HG03432 (cell line): Measurements from ENCODE around the gene ITGB3BP.
A peak's percentile ranks its signal among the peaks of the same experiment; 100 is the strongest.
"Not testable (repeated sequence)": the region's sequence is repeated elsewhere in the genome, so short reads cannot be mapped to it uniquely, and the experiment has no call there.

Experiments
- ATAC-seq: cut with Tn5 transposase; IDR thresholded peaks from one replicate; pipeline ENCODE4 v1.9.1; 2021; ENCODE audit warnings: mild to moderate bottlenecking, moderate library complexity; ENCODE audit not compliant: unreplicated experiment

Gene ITGB3BP, protein sequence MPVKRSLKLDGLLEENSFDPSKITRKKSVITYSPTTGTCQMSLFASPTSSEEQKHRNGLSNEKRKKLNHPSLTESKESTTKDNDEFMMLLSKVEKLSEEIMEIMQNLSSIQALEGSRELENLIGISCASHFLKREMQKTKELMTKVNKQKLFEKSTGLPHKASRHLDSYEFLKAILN

DNA sequence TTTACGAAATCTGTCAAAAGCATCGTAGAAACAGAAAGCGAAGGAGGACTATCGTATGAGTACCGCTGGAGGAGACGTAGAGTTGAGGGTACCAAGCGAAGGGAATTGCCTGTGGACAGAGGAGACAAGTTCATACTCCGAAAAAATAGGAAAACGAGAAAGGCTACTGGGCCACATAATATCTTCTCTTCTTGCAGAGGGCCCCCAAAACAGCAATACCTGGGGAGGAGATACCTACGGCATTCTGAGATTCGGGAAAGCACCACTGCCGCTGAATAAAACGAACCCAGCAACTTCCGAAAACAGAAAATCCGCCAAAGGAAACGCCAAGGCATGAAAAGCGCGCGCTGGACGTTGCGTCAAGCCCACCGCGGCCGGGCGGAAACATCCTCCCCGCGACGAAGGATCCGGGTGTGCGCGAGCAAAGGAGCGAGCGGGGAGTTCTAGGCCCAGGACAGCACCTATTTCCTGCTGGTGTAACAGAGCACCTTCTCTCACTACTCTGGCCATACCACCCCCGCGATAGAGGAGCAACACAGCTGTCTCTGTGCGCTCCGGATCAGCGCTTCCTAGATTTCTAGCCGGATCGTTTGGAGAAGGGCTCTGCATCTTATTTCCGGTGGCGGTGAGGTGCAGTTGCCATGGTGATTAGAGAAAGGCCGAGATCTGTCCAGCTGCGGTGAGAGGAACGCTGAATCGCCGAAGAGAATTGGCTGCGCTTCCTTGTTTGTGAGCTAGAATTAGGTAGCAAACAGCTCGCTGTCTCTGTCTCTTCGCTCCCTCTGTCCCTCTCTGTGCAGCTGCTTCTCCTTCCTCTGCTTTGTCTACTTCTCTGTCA lies at the start of gene ITGB3BP, which contains the start of gene EFCAB7:
Gene ITGB3BP (minus strand): TSS at position 335 of the 838 bp plus-strand sequence. CDS start 92 bp downstream, at position 243.
Gene EFCAB7 (plus strand): TSS at position 635 of the 838 bp plus-strand sequence. CDS start 2,048 bp downstream, outside the sequence.
- ATAC-seq, result peak; percentile 90

DNA sequence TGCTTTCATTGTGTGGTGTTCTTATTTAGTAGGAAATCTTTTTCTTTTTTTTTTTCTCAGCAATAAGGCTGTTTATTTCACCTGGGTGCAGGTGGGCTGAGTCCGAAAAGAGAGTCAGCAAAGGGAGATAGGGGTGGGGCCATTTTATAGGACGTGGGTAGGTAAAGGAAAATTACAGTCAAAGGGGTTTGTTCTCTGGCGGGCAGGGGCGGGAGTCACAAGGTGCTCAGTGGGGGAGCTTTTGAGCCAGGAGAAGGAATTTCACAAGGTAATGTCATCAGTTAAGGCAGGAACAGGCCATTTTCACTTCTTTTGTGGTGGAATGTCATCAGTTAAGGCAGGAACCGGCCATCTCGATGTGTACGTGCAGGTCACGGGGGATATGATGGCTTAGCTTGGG lies 49.7 kb upstream of the ITGB3BP start:
- ATAC-seq, result not testable (repeated sequence)

DNA sequence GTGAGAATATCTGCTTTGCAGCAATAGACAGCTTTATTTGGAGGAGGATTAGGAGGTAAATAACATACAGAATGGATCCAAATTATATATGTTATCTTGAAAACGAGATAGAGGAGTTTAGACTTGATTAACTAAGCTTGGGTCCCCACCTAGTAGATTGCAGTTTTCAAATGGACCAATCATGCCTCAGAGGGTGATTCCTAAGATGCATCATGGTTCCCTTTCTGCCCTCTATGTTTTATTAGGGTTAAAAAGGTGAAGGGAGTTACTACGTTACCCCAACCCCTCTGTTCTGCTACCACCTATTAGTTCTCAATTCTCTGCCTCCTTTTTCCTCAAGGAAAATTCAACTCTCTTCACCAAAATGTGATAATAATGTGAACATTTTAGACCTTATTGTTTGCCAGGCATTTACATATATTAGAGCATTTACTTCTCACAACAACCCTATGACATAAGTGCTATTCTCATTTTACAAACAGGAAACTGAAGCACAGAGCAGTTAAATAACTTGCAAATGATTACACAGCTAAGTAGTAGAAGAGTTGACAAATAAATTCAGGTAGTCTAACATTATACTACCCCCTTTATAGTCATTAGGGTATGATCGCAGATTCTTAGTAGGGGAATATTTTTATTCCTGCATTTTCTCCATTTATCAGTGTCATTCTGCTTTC lies 46.8 kb upstream of the ITGB3BP start:
- ATAC-seq, result no peak

DNA sequence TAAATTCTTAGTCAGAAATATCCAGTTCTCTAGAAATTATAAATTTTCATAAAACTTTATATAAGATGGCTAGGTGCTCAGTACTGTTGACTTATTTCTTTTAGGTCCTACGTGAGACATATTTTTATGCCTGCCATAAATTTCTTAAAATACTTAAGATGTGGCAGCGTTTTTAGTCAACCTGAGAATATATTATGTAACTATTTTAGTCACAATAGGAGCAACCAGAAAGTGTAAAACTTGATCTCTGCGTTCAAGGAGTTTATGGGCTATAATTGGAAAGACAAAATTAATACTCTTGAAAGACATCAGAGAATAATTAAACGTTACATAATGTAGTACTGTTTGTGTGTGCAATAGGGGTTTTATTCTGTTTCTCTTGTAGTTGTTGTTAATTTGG lies 46.0 kb upstream of the ITGB3BP start:
- ATAC-seq, result no peak

DNA sequence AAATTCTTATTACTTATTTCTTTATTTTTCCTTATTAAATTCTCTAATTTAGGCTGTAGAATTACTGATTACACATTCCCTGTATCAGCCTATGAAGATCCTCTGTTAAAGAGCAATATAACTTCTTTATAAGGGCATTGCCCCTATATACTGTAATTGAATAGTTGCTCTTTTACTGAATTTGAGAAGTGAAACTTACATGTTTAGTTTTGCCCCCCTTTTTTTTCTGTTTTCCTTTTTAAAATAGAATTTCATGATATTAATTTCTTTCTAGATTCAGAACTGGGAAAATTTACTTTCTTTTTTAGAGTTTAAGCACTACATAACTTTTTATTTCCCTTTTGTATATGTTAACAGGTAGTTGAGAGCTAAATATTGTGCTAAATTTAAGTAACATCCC lies 40.7 kb upstream of the ITGB3BP start:
- no peak for ATAC-seq

DNA sequence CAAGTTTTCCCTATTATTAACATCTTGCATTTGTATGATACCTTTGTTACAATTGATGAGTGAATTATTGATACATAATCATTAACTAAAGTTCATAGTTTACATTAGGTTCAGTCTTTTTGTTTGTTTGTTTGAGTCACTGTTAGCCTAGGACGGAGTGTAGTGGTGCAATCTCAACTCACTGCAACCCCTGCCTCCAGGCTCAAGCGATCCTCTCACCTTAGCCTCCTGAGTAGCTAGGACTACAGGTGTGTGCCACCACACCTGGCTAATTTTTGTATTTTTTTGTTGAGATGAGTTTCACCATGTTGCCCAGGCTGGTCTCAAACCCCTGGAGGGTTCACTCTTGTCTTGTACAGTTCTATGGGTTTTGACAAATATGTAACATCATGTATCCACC lies 36.3 kb upstream of the ITGB3BP start:
- no peak for ATAC-seq

DNA sequence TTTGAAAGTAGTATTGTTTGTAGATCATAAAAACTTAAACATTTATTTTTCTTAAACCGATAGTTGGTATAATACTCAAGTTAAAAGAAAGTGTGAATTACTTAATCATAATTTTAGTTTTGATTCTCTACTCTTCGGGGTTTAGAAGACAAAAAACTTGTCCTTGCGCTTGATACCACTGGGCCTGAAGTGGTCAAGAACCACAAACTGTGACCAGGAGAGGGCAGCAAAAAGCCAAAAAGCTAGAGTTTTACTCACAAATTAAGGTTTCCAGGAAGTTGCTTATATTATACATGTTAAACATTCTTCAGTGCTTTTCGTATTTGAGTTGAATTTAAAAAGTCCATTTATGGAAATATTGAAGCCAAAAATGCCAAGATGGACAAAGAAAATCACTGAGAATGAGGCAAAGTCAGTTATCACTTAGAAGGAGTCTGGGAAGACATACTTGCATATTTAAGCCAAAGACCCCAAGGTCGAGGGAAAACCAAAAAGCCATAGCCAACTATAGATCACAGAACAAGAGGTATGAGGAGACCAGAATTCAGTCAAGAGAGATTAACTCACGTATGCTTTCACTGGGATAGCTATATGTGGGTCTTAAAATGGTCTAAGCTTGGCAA lies 34.5 kb upstream of the ITGB3BP start:
- peak; percentile 58 for ATAC-seq

DNA sequence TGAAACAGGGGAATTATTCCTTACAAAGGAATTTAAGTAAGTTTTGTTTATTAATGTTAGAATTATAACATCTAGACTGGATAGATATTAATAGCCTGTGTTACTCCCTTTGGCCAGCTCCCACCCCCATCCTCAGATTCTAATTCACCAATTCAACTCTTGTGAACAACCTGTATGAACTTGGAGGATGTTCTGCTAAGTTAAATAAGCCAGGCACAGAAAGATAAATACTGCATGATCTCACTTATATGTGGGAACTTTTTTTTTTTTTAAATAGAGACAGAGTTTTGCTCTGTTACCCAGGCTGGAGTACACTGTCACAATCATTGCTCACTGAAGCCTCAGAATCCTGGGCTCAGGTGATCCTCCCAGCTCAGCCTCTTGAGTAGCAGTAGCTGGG lies 32.5 kb upstream of the ITGB3BP start:
- ATAC-seq, result no peak

DNA sequence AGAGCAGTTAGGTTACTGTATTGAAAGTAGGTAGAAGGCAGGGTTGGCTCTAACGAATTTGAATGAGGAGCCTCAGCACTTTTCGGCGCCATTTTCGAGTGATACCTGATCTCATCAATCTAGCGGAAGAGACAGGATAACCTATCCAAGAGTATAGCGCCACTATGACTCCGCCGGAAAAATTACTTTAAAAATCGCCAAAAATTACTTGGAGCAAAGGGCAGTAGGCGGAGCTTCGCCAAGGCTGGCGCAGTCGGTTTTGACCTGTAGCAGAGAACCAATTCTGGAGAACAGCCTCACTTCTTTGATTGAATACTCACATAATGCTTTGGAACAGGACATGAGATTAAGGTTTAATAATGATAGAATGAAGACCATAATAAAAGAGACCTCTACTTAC lies 25.9 kb upstream of the ITGB3BP start:
- no peak for ATAC-seq

DNA sequence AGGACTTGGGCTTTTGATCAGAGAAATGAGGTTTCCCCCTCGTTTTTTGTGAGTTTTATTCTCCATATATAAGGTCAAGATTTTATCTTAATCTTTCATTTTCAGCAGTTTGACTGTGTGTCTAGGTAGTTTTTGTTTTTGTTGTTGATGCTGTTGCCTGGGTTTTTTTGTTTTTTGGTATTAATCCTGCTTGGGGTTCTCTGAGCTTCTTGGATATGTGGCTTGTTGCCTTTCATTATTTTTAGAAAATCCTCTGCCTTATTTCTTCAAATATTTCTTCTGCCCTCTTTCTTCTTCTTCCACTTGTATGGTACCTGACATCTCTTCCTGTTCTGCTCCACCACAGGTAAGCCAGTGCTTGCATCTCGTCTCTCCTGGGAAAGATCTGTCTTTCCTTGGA lies 25.3 kb upstream of the ITGB3BP start:
- no peak for ATAC-seq

DNA sequence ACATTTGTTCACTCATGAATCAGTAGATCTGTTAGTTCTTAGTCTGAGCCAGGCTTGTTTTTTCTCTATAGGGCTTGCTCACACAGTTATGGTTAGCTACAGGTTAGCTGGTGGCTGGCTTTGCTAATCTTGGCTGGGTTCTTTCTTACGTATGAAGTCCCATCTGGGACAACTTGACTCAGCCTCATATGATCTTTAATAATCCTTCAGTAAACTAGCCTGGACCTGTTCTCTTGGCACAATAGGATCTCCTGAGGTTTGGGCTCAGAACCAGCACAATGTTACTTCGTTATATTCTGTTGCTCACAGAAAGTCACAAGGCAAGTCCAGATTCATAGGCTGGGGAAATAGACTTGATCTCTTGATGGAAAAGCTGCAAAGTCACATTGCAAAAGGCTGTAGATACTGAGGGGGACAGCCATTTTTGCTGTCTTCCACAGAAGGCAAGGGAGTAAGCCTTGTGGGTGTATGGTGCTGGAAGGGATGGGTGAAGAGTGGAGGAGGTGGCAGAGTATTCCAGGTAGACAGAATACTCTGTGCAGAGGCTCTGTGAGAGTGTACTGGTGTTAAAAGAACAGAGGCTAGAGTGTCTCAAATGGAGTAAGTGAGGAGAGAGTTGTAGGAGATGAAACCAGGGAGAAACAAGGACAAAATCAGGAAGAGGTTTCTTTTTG lies 24.7 kb upstream of the ITGB3BP start:
- ATAC-seq, result no peak

DNA sequence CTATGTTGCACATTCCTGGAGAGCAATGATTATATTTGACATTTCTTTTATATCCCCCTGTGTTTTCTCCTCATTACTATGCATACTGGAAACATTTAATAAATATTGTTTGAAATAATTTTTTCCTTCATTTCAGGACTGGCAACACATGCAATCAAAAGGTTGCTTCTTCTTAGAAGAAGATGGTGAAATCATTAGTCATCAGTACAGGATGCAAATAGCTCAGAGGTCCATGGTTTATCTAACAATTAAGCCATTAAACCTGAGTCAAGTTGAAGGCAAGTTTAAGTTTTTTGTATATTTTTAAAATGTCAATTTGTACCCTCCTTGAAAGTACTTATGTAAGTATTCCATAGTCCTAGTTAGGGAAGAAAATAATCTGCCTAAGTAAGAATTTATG lies 22.8 kb upstream of the ITGB3BP start:
- ATAC-seq, result no peak

DNA sequence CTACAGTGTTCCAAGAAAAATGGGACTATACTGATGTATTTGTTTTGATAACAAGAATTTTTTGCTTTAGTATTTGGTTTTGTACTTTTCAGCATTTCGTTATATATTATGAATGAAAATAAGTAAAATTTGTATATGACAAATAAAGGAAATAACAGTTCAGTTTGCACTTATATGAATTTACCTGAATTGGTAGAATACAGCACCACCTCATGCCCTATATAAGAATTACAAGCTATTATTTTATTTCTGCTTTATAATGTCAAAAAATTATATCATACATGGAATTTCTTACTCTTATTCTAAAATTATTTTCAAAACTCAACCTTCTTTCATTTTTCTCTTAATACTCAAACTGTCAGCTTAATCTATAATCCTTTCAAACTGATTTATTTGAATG lies 14.9 kb upstream of the ITGB3BP start:
- no peak for ATAC-seq

DNA sequence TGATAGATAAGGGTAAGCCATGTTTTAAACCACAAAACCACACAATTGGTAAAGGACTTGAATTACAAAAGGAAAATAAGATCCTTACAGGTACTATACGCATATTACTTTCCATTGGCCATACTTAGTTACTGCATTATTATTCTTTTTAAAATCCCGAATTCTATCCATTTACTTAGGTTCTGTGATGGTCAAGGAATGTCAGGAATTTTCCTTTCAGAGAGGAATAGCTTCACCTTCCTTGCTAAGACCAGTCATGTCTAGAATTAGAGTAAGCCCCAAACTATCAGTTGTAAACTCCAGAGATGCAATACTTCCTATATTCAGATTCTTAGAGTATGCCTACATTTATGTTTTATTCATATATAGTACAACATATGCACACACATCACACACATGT lies 14.0 kb upstream of the ITGB3BP start:
- ATAC-seq, result no peak

DNA sequence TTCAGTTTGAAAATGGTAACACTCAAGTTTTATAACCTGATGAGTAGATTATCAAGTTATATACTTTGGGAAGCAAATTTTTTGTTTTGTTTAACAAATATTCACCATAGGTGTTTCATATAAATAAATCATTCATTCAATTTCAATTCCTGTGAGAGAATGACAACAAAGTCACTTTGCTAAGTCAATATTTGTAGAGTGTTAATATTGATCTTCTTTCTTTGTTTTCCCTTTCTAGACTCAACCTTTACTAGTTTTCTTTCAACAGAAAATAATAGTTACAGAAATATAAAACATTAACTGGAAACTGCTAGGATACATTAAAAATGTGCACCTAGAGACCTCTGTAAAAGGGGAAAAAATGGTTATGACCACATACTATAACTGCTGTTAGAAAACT lies 11.4 kb upstream of the ITGB3BP start:
- ATAC-seq, result no peak

DNA sequence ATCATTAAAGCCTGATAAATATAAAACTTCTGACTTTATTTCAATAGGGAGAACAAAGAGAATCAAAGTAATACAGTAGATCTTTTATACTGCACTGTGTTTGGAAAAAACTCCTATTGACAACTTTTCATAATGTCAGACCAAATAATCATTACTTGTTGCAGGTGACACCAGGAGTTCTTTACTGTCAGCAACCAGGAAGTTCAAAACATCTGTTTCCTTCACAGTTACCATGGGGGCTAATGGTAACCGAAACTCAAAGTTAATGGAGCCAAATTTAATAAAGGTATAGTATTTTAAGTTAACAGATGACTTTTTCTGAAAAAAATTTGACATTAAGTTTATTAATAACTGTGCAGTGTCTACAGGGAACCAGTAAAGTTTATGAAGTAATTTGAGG lies 10.9 kb upstream of the ITGB3BP start:
- ATAC-seq, result no peak

DNA sequence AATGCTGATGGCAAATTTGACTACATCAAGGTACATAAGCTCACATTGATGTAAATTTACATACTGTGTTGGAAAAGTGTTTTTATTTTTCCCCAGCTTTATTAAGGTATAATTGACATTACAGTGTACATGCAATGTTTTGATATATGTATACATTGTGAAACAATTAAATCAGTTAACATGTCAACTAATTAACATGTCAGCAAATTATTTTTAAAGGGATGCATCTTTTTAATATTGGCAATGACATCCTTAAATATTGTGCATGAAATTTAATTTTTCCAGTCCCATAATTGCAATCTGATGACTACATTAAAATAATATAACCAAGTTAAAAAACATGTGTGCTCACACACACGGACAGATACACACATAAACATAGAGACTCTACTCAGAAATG lies 9.7 kb upstream of the ITGB3BP start:
- no peak for ATAC-seq

DNA sequence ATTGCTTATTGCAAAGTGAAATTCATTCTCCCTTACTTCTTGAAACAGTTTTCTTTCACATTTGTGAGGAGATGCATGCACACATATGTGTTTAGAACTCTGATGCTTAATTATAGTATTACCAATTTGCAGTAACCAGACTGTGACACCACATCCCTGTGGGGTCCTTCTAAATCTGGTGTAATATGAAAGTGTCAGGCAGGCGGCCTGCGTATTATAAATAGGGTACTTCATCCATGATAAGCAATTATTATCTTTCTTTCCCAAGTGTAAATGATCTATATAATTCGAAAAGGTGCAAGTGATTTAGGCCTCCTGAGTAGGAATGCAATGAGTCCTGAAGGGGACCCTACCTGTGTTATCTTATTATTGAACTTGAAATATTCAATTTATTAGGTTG lies 1.2 kb upstream of the ITGB3BP start:
- ATAC-seq, result no peak

DNA sequence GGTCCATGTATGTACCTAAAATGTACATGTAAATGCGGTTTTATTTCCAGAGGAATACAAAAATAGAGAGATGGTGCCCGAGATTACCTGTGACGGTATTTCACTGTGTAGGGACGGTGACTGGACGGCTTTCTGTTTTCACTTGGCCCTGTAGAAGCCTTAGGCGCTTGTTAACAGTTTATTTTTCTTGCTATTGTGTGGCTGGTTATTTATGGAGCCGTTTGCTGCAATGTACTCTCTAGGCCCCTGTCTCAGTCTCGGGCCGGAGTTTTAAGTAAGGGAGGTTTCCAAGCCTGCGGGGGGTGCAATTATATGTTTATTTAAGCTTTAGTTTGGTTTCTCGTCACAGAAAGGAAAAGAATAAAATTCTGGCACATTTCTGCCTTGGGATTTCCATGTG lies 713 bp upstream of the ITGB3BP start:
- ATAC-seq, result peak; percentile 15

DNA sequence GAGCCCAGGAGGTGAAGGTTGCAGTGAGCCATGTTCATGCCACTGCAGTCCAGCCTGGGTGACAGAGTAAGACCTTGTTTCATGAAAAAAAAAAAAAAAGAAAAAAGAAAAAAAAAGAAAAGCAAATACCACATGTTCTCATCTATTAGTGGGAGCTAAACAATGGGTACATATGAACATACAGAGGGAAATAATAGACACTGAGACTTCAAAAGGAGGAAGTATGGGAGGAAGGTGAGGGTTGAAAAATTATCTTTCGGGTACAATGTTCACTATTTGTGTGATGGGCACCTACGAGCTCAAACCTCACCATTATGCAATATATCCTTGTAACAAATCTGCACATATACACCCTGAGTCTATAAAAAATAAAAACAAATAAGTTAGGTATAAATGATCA lies 6.4 kb downstream of the ITGB3BP start:
- no peak for ATAC-seq

DNA sequence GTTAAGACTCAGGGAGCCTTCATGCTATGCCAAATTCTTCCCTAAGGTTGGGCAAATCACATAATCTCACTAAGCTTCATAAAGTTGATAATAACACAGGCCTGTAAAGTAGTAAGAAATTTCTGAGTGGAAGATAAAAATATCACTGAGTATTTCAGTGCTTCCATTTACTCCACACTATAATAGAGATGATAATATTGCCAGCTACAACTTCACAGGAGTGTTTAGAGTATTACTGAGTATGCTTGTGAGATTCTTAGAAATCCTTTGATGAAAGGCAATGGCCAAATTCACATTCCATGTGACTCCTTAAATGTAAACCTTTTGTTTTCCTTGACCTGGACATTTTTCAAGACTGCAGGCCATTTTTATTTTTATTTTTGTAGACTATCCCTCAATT lies 10.4 kb downstream of the ITGB3BP start:
- no peak for ATAC-seq
